NCI-H524 (cell line): Measurements from ENCODE around the gene PTGES2.
A peak's percentile ranks its signal among the peaks of the same experiment; 100 is the strongest.
"Not testable (repeated sequence)": the region's sequence is repeated elsewhere in the genome, so short reads cannot be mapped to it uniquely, and the experiment has no call there.

Experiments
- DNase-seq, 2 experiments: peaks; one replicate each; lab custom pipeline; 2025; lab: John Stamatoyannopoulos, UW

PTGES2 gene

DNA sequence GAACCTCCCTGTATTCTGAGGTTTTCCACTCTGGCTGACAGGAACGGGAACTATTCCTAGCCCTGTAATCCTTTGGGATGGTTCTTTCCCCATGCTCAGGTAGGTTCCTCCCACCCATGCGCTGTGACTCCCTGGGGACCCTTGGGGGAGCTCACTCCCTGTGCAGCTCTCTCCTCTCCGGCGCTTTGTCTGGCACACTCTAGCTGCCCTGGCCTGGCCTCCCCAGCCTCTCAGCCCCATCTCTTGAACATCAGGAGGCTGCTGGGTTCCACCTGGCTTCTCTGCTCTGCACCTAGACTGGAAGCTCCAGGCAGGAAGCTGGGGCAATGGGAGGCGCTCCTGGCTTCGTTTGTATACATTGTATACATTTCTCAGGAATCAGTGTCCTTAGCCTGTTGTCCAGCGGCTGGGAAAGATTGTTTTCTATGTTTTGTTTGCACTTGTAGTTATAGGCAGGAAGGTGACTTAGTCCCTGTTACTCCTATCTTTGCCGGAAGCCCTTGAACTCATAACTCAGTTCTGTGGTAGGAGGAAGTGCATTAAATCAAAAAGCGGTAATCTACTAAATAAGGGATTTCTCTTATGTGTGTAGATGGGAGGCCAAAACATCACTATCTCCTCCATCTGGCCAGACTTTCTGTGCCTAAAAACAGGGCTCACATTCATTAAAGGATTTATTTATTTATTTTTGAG is 39.1 kb downstream of the PTGES2 start:
- DNase-seq: no peak

DNA sequence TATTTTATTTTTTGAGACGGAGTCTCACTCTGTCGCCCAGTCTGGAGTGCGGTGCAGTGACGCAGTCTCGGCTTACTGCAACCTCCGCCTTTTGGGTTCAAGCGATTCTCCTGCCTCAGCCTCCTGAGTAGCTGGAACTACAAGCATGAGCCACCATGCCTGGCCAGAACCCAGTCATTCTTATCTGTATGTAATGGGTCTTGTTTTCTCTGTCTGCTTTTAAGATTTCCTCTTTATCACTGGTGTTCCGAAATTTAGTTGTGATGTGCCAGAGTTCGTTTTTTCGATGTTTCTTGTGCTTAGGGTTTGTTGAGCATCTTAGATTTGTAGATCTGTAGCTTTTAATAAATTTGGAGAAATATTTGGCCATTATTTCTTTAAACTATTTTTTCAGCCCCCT is 40.3 kb downstream of the PTGES2 start:
- DNase-seq: no peak

- no peak for DNase-seq
Observed at GRCh38 chr9:128085943-128086342, 41.6 kb downstream of the PTGES2 start.

GRCh38 chr9:128084746-128085145 is 42.8 kb downstream of the PTGES2 start:
- DNase-seq: no peak

DNA sequence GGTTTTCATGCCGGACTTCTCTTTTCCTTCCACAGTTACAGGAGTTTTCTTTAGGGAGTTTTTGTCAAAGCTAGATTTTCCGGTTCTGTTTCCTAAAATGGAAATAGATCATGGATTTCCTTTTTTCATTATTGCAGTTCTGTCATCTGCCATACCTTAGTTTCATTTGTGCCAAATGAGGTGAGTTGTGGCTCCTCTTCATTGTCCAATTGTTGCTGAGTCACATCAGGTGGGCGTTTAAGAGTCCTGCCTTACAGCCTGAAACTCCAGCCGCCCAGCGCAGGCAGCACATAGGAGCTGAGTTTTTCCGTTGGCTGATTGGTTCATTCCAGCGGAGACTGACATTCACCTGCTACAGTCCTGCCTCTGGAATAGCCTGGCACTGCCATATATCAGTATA is 45.4 kb downstream of the PTGES2 start:
- DNase-seq: no peak

GRCh38 chr9:128081056-128081455 is 46.5 kb downstream of the PTGES2 start:
- DNase-seq: peak in 1 of 2 experiments; percentile 73

GRCh38 chr9:128080206-128080605 is 47.3 kb downstream of the PTGES2 start:
- no peak for DNase-seq

GRCh38 chr9:128078504-128079434 is 48.8 kb downstream of the PTGES2 start:
- no peak for DNase-seq

GRCh38 chr9:128077847-128078503 is 49.6 kb downstream of the PTGES2 start:
- no peak for DNase-seq

GRCh38 chr9:128073253-128073886 is 54.2 kb downstream of the PTGES2 start:
- no peak for DNase-seq

GRCh38 chr9:128072144-128073021 is 55.1 kb downstream of the PTGES2 start:
- DNase-seq: peak; percentile 29 to 69

DNA sequence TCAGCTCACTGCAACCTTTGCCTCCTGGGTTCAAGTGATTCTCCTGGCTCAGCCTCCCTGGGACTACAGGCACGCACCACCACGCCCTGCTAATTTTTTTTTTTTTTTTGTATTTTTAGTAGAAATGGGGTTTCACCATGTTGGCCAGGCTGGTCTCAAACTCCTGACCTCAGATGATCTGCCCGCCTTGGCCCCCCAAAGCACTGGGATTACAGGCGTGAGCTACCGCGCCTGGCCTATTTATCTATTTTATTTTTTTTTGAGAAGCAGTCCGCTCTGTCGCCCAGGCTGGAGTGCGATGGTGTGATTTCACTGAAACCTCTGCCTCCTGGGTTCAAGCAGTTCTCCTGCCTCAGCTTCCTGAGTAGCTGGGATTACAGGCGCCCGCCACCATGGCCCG is 56.1 kb downstream of the PTGES2 start:
- DNase-seq: not testable (repeated sequence)

- no peak for DNase-seq
Observed at GRCh38 chr9:128070874-128071273, 56.7 kb downstream of the PTGES2 start.
